GM21717 (cell line): Measurements from ENCODE around the gene RFNG.

ENCODE experiments used
- ATAC-seq: cut with Tn5 transposase; IDR thresholded peaks from one replicate; pipeline ENCODE4 v1.9.1; 2021; ENCODE audit warnings: mild to moderate bottlenecking, moderate library complexity; ENCODE audit not compliant: unreplicated experiment

The RFNG gene

DNA sequence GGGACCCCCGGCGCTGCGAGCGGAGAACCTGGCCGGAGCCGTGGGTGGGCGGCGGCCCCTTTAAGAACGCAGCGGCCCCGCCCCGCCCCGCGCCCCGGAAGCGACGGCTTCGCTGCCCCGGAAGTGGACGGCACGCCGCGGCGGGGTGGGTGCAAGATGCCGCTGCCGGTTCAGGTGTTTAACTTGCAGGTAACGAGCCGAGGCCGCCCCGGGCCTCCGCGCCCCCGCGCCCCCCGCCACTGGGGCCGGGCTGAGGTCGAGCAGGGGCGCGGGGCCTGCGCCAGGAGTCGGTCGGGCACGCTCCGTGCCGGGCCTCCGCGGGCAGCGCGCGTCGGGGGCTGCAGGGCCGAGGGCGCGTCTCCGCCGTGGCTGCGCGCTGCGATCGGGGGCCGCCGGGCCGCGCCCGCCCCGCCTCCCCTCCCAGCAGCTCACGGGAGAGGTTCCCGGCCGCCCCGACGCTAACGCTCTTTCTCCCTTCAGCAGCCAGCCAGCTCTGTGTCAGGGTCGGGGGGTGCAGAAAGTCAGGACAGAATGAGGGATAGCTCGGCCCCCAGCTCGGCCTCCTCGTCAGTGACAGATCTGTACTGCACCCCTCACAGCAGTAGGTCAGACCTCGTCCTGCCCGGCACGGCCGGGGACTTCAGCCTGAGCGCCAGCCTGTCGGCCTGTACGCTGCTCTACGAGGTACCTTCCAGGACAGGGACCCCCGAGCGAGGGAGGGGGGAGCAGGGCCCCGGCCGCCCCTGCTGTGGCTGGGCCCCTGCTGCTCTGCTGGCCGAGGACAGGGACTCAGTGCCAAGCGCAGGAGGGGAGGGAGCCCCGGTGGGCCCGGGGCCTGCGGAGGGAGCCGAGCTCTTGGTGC is at the start of gene RFNG, which contains the start of gene GPS1:
RFNG (minus strand) TSS at position 36 of the 862 bp plus-strand sequence. CDS start 45 bp downstream, outside the sequence.
GPS1 (plus strand) TSS at position 123 of the 862 bp plus-strand sequence; CDS start at position 157, 34 bp downstream.
- no peak for ATAC-seq

- no peak for ATAC-seq
Observed at GRCh38 chr17:82101301-82101715, 49.7 kb upstream of the RFNG start.

GRCh38 chr17:82100502-82101298 is 49.1 kb upstream of the RFNG start:
- ATAC-seq: no peak

- peak; percentile 10 for ATAC-seq
Observed at GRCh38 chr17:82098939-82099763, 47.5 kb upstream of the RFNG start.

GRCh38 chr17:82098169-82098938 is 46.7 kb upstream of the RFNG start, which contains the start of gene FASN:
FASN (minus strand) TSS chr17:82098236; CDS start chr17:82096445, 1,791 bp downstream.
- ATAC-seq: peak; percentile 57

DNA sequence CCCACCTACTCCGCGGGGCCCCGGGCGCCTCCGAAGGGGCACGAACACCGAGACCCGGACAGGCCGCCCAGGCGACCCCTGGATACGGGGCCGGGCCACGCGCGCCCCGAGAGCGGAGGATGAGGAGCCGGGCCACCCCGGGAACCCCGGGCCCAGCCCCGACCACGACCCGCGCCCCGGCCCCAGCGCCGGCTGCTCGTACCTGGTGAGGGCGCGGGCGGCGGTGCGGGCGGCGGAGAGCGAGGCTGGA is 46.2 kb upstream of the RFNG start:
- no peak for ATAC-seq

DNA sequence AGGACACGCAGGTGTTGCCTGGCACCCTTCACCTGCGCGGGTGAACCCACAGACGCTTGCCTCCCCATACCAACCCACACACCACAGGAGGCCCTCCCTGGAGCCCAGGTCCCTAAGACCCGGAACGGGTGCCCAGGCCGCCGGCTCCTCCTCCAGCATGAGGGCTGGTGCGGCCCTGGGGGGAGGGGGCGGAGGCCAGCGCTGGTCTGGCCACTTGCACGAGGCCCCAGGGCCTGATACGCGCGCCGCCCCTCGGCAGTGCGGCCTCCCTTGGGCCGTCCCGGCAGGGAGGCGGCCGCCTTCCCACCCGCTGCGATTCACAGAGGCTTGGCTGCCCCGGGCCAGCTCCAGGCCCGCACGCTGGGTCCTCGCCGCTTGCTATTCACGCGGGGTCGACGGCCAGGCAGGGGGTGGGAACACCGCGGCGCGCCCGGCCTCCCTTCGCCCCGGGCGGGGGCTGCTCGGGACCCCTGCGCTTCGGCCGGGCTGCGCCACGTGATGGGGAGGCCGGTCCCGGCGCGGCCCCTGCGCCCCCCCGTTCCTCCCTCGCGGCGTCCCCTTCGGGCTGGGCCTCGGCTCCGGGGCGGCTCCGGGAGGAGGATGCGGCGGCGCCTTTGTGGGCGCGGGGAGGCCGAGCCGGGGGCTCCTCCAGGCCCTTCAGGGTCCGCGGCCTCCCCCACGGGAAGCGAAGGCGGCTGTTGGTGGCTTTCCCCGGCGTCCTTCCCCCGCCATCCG is 45.7 kb upstream of the RFNG start:
- peak; percentile 0 for ATAC-seq

DNA sequence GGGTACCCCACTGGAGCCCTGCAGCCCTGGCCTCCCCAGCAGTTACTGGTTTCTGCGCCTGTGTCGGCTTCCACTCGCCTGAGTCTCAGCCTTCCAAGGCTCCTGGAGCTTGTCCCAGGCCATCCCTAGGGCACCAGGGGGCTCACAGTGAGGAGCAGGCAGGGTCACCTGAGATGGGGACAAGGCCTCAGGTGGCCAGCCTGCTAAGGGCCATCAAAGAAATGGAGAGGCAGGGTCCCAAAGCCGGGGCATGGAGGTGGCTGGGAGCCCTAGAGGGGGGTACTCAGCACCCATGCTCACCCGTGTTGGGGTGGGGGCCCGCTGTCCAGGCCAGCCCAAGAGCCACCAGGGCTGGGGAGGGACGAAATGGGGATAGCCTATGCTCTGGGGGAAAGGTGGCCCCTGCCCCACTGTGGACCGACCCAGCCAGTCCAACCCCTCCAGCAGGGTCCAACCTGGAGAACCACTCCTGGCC is 45.1 kb upstream of the RFNG start:
- no peak for ATAC-seq

GRCh38 chr17:82095777-82096708 is 44.4 kb upstream of the RFNG start:
- no peak for ATAC-seq

- ATAC-seq: no peak
Observed at GRCh38 chr17:82094931-82095776, 43.5 kb upstream of the RFNG start.

DNA sequence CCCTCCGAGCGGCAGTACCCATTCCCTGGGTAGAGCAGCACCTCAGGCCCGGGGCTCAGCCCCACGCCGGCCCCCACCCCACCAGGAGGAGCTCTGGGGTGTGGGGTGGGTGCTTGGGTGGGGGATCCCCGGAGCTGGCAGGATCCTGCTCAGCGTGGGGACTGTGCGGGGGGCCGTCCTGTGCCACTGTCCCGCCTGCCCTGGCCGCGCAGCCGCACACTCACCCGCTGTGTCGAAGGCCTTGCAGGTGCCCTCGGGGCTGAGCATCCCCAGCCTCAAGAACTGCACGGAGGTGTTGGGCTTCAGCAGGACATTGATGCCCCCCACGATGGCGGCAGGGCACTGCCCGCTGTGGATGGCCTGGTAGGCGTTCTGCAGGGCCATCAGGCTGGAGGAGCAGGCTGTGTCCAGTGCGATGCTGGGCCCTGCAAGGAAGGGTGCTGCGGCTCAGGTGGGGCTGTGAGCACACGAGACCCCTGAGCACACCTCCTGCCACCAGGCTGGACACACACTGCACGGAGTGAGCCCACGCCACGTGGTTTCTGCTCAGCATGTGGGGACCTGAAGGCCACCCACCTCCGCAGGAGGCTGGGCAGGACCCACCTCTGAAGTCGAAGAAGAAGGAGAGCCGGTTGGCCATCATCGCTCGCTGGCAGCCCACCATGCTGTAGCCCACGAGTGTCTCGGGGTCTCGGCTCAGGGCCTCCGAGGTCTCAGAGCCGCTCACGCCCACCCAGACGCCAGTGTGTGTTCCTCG is 41.6 kb upstream of the RFNG start:
- no peak for ATAC-seq

GRCh38 chr17:82092628-82092994 is 41.0 kb upstream of the RFNG start:
- no peak for ATAC-seq

DNA sequence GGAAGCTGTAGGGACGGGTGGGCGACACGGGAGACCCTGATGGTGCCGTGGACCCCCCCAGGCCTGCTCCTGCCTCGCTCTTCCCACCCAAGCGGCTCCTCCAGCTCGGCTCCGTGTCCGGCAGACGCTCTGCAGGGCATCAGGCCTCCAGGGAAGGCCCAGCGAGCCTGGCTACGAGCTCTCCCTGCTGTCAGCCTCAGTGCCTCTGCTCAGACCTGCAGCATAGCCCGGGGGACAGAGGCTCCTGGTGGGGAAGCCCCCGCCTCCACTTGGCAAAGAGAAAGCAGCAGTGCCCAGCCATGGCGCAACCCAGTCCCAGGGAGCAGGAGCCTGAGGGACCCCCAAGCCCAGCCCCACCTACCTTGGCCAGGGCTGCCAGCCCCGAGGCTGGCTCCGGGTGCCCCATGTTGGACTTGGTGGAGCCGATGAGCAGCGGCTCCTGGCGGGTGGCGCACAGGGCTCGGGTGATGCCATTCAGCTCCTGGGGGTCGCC is 40.5 kb upstream of the RFNG start:
- no peak for ATAC-seq

- ATAC-seq: no peak
Observed at GRCh38 chr17:82091264-82092066, 39.9 kb upstream of the RFNG start.

DNA sequence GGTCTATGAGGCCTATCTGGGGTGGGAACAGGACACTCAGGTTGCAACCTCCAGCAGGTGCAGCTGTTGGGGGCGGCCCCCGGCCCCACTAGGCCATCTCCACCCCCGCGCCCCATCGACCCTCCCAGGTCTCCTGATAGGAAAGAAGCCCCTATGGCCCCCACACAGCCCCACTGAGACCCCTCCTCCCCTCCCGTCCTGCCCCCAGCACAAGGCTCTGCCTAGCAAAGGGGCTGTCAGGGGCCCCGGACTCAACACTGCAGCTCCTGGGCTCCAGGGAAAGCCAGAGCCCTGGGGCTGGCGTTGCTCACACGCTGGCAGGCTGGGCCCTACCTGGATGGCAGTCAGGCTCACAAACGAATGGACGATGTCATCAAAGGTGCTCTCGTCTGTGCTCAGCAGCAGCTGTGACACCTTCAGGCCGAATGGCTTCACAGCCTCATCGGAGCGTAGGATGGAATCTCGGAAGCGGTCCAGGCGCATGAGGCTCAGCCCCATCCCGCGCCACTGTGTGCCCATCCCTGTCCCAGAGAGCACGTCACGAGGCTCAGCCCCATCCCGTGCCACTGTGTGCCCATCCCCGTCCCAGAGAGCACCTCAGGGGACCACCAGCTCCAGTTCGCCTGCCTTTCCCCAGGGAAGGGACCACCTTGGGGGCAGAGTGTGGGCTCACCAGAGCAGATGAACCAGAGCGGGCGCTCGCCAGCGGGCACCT is 39.1 kb upstream of the RFNG start:
- ATAC-seq: no peak
